Panc1 (cell line): ENCODE measurements around the gene MAGEA1.
"Not testable (repeated sequence)": the region's sequence is repeated elsewhere in the genome, so short reads cannot be mapped to it uniquely, and the experiment has no call there.

Experiments
- CTCF ChIP-seq: fragments of 450-650 bp; IDR thresholded peaks from 2 replicates; pipeline ENCODE4 v1.5.1; 2017; ENCODE audit warnings: mild to moderate bottlenecking
- POLR2AphosphoS5 ChIP-seq: IDR thresholded peaks from 2 replicates; pipeline ENCODE4 v1.6.1; 2012; ENCODE audit warnings: mild to moderate bottlenecking, low read depth, low read length, moderate library complexity
- TCF7L2 ChIP-seq: IDR thresholded peaks from 2 replicates; pipeline ENCODE4 v1.6.1; 2011; ENCODE audit warnings: mild to moderate bottlenecking, low read depth, low read length, inconsistent platforms

- TF ChIP-seq POLR2AphosphoS5, CTCF, TCF7L2: not testable (repeated sequence)
Observed at GRCh38 chrX:153146288-153146687, 32.8 kb upstream of the MAGEA1 start.
